T-helper 22 cell (primary cell): ENCODE measurements around the gene RCN1.
"Not testable (repeated sequence)": the region's sequence is repeated elsewhere in the genome, so short reads cannot be mapped to it uniquely, and the experiment has no call there.

ENCODE experiments used
- DNase-seq: peaks from one replicate; pipeline ENCODE4 v3.0.0-alpha.2; 2020; ENCODE audit warnings: low read depth

Gene RCN1

DNA sequence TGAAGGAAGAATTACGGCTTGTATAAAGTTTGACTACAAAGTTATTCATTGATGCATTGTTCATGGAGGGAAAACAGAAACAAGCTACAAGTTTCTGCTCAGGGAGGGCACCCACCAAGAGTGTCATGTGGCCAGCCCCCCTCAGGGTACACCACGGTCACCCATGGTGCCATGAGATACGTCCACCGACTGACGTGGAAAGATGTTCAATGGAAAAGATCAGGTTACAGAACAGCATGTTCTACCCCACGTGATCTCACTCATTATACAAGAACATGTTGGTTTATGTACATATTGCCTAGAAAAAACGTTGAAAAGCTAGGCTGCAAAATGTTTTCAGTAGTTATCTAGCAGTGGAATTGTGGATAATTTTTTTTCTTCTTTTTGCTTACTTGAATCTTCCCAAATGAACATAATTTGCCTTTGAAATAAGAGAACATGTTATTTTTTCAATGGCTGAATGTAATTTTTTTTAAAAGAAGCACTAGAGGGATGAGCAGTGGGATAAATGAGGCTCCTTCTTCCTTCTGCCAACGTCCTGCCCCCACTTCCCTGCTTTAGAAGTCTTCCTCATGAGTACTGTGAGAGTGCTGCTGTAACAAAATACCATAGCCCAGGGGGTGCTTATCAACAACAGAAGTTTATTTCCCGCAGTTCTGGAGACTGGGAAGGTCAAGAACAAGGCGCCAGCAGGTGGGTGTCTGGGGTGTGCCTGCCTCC, 22.5 kb downstream of the RCN1 start:
- DNase-seq = no peak

GRCh38 chr11:32113920-32114203, 23.0 kb downstream of the RCN1 start:
- no peak for DNase-seq

DNA sequence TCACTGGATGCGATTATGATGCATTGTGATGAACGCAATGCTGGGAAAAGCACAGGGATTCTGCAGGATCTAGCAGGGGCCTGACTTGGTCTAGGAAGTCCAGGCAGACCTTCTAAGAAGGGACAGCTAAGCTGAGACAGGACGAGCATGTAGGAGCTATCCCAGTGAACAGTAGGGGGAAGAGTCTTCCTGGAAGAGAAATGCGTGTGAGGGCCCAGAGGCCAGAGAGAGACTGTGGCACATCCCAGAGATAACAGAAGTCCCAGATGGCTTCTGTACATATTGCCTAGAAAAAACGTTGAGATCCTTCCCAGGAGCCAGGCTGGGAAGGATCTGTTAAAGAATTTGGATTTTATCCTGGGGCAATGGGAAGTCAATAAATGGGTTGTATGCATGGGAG, 24.6 kb downstream of the RCN1 start:
- DNase-seq = no peak

- no peak for DNase-seq
These were observed 25.8 kb downstream of the RCN1 start for GRCh38 chr11:32116668-32117067.

DNA sequence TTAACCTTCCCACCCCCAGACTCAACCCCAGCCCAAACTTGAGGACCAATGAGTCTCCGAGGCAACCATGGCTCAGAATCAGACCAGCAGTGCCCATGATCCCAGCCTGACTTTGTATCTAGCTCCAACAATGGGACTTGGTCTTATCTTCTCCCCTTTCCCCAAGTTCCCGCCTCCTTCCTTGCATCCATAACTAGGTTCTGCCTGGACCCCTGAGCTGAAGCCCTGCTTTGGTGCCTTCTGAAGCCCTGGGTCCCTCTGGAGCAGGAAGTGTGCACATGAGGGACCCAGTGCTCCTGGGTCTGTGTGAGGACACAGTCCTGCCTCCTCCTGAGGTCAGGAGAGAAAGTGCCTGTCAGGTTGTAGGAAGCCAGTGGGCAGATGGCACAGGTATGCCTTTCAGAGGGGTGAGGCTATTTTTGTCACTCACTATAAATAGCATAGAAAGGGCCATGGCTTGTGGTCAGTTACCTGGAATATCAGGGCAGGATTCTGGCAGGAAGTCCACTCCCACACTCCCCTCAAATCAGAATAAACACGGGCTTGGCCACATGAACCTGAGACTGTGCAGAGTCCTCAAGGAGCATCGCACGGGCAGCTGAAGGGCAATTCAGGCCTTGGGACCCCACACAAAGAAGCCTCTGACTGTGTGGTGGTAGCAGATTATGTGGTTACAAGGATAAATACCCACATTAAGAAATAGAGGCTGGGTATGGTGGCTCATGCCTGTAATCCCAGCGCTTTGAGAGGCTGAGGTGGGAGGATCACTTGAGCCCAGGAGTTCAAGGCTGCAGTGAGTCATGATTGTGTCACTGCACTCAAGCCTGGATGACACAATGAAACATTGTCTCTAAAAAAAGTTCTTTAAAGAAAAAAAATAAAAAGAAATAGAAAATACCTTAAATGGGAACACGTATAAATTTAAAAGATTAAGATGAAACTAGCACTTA, 27.4 kb downstream of the RCN1 start:
- no peak for DNase-seq

GRCh38 chr11:32119139-32119538, 28.3 kb downstream of the RCN1 start:
- not testable (repeated sequence) for DNase-seq

- DNase-seq = no peak
These were observed 30.1 kb downstream of the RCN1 start for GRCh38 chr11:32121012-32121411.

DNA sequence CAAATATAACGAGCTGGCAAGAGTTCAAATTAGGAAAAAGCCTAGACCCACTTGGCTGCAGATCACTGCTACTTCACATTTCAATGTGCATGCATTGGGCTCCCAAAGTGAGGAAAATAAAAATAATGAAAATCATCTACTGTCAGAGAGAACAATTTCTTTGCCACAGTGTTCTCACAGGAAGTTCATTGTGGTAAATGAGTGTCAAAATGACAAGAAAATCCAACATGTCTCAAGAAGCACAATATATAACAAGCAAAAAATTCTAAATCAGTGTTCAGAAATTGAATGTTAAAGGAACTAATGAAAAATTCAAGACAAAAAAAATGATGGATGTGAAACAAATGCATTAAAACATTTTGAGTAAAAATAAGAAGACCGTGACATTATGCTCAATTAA, 31.3 kb downstream of the RCN1 start:
- DNase-seq = no peak

- no peak for DNase-seq
These were observed 40.4 kb downstream of the RCN1 start for GRCh38 chr11:32131321-32131720.

DNA sequence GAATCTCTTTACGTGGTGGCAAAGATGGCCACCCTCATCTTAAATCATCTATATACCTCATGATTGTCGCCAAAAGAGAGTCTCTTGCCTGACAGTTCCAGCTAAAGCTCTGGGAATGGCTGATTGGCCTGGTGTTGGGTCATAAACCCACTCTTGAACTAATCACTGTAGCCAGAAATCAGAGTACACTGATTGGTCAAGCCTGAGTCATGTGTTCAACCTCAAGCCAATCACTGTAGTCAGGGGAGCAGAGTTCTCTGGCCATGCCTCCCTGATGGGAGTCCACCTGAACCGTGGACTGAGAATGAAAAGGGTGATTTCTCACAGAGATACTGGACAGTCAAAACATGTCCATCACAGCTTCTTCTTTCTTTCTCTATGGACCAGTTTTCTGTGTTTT, 45.8 kb downstream of the RCN1 start:
- no peak for DNase-seq

GRCh38 chr11:32137263-32137662, 46.4 kb downstream of the RCN1 start:
- no peak for DNase-seq

DNA sequence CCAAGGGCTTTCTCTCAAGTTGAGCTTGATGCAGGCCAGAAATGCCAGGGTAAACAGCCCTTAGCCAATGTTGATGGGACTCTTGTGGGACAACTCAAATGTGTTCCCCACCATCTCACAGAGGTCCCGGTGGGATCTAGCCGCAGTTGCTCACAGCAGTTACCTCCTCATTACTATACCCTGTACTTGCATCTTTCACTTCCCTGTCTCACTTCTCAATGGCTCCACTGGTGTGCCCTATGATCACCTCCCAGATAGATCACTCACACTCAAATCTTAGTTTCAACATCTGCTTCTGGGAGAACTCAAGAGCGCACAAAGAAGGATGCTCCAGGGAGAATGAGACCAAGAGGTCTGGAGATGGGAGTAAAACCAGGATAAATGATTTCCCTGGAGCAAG, 47.0 kb downstream of the RCN1 start:
- DNase-seq = no peak

- DNase-seq = no peak
These were observed 48.0 kb downstream of the RCN1 start for GRCh38 chr11:32138902-32139301.

DNA sequence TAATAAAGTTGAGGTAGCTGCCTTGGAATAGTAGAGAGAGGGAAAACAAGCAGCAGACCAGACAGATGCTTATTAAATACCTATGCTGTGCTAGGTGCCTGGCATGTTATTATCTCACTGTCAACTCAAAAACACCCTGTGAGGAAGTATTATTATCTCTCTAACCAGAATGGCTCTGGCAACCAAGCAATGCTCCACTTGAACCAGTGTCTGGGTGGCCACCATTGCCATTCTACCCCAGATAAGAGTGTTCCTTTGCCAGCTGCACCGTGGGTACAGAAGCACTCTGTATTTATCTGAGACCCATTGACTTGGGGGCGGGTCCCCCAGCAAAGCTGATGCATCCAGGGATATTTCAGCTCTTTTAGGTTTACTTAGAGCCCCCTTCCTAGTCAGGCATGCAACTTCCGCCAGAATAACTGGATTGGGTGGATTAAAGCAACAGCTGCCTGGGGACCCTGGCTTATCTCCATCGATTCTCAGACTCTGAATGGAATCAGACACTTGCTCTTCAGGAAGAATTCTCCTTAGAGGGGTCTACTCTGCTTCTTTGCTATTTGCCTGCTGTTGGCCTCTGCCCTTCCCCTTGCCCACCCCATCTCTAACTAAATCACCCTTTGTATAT, 49.1 kb downstream of the RCN1 start:
- no peak for DNase-seq

DNA sequence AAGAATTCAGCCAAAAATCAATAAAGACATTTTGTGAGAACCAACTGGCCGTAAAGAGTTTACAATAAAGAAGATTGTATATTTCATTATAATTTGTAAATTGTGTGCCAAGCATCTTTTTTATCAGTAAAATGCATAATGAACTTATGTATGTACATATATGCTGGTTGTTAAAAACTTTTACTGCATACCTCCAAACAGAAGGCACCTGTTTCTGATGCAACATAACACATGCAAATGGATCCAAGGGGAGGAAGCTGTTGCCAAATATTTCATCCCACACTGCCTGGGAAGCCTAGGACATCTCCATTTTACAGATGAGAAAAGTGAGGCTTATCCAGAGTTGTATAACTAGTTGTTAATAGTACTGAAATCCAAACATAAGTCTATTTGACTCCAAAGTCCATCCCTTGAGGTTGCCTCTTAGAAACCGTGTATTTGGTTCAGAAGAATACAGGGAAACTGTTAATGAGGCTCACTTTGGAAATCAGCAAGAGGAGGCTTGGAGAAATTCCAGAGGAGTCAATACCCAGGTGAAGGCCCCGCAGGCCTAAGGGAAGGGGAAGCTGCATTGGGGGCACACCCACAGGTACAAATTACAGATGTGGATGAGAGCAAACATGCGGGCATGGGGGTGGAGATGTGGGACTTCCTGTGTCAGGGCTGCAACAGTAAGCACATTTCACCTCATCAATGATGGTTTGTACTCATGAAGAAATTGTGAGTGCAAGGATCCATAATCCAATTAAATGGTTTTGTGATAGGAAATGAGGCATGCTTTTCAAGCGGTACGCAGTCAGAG, 51.1 kb downstream of the RCN1 start:
- no peak for DNase-seq

DNA sequence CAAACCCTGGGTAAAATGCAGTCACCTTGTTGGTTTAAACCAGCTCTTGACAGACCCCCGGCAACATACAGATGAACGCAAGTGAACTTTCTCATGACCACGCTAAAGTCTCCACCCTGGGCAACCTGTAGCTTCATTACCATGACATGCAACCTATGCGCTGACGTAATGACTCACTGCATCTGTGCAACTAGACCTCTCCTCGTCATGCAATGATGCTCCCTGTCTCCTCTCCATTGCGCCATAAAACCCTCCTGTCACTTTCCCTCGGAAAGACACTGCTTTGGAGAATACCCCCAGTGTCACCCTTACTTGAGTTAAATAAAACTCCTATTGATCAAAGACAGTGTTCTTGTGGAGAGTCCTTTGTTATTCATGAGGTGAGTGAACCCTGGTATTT, 52.5 kb downstream of the RCN1 start:
- no peak for DNase-seq

DNA sequence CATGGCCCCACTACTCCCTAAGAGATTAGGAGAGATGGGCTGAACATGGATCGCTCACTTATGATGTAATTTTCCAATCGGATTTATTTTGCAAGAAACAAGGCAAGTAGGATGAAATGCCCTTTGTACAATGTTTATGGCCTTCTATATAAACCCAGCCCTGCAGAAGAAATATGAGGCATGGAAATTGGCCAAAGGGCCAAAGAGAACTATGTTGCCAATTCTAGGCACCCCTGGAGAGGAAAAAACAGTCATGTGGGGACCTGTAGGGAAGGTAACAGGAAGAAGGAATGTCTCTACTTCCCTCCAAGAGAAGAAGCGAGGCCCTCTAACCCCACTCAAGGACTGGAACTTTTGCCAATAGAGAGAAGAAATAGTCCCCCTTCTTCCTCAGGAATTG, 54.4 kb downstream of the RCN1 start:
- no peak for DNase-seq

DNA sequence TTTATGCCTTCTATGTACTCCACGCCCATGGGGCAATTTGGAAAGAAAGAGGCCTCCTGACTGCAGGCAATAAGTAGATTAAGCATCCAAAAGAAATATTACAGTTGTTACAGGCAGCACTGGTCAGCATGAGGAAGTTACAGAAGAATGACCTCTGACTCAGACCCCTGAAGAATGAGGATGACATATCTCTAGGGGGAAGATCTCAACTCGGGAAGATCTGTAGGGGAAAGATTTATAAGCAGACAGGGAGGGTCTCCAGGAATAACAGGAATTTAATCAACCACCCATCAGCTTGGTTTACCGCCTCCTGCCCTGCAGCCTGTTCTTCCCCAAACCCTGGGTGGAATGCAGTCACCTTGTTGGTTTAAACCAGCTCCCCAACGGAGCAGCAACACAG, 58.0 kb downstream of the RCN1 start:
- no peak for DNase-seq

DNA sequence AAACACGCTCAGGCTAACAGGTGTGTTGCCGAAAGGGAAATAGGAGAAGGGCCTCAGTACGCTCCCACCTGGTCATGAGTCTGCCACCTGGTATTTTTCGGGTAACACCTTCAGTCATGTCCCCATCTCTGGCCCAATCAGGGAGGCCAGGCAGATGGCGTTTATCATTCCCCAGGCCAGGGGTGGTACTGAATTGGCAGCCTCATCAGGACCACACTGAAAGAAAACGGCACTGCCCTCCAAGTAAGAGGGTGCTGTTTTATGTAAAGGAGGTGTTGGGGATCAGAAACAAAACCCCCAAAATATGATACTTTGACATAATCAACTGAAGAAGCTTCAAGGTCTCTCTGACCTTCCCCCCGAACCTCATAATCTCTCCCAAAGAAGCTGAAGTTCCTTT, 58.9 kb downstream of the RCN1 start:
- no peak for DNase-seq

GRCh38 chr11:32151027-32151426, 60.2 kb downstream of the RCN1 start:
- DNase-seq = no peak

DNA sequence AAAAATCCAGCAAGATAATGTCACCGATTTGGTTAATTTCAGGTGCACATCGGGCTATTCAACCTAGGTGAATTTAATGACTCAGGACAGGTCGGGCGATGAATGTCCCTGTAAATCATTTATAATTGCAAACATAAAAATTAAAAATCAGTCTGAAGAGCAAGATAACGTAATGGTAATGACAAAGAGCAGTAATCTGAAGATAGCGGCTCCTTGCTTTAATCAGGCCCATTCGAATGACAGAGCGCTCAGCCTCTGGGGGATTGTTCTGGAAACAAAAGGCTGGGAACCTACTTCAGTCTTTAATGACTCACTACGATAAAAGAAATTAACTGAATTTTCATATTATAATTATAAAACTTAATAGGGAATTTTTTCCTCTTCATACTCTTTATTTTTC, 61.3 kb downstream of the RCN1 start:
- no peak for DNase-seq

DNA sequence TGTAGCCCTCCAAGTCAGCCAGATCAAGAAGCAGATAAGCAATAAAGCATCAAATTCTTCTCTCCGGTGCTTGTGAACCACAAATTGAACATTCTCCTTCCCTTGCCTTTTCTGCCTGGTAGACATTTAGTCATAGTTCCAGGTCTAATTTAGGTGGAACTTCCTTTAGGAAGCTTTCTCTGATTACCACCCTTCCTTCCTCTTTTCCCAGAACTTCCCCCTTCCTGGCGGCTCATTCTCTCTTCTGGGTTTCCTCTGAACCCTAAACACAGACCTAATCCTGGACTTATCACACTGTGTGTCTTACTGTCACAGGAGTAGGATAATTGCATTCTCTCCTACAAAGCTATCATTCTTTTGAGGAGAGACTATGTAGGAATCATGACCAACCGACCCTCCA, 61.9 kb downstream of the RCN1 start:
- DNase-seq = no peak
